ENCODE data around the gene SYTL1.

SYTL1 gene

GRCh38 chr1:27366411-27367159, 24.8 kb downstream of the SYTL1 start, which contains the start of gene MAP3K6:
Gene MAP3K6 (minus strand): TSS chr1:27366961. CDS start chr1:27366597, 364 bp downstream.
- no peak for TF ChIP-seq CTCF (IDR thresholded peaks at IDR 0.05; ENCODE audit: insufficient read depth, low read length)
- TF ChIP-seq GABPA (IDR thresholded peaks at IDR 0.05; ENCODE audit: low read depth), result no peak
- TF ChIP-seq REST (IDR thresholded peaks at IDR 0.05; ENCODE audit: insufficient replicate concordance, low read depth), result no peak
- TF ChIP-seq SPI1 (IDR thresholded peaks at IDR 0.05; ENCODE audit: borderline replicate concordance, low read depth), result no peak
- TF ChIP-seq POLR2AphosphoS5 (IDR thresholded peaks at IDR 0.05; ENCODE audit: low read depth), result no peak
- Histone ChIP-seq H3K27ac (replicated peaks) (no peak within 1 kb of the TSS), H3K27me3 (ENCODE audit: insufficient read depth, poor library complexity, severe bottlenecking) (no peaks in the 10 kb centered on the region), H3K4me3 (replicated peaks; ENCODE audit: insufficient read depth, low read length) (peak within 1 kb of the TSS; percentile 47)
- no peak for DNase-seq (ENCODE audit: low read depth in 1 of 2, low spot score in 1 of 2)

- no peak overlapping the region for H3K27ac ChIP-seq (replicated peaks)
Measured at GRCh38 chr1:27367160-27367650, 25.4 kb downstream of the SYTL1 start.

More at GRCh38 chr1:27367160-27367650, 25.4 kb downstream of the SYTL1 start:
- no peak for DNase-seq (ENCODE audit: low read depth in 1 of 2, low spot score in 1 of 2)
- no peak overlapping the region for H3K4me3 ChIP-seq (replicated peaks; ENCODE audit: insufficient read depth, low read length)
- TF ChIP-seq GABPA (IDR thresholded peaks at IDR 0.05; ENCODE audit: low read depth), result no peak
- TF ChIP-seq SPI1 (IDR thresholded peaks at IDR 0.05; ENCODE audit: borderline replicate concordance, low read depth), result no peak
- no peak for TF ChIP-seq CTCF (IDR thresholded peaks at IDR 0.05; ENCODE audit: insufficient read depth, low read length)
- no peak for TF ChIP-seq POLR2AphosphoS5 (IDR thresholded peaks at IDR 0.05; ENCODE audit: low read depth)
- TF ChIP-seq REST (IDR thresholded peaks at IDR 0.05; ENCODE audit: insufficient replicate concordance, low read depth), result no peak
- no peaks in the 10 kb centered on the region for H3K27me3 ChIP-seq (ENCODE audit: insufficient read depth, poor library complexity, severe bottlenecking)

All from HL-60 (cell line).